GM19193 (cell line): ENCODE data around the gene TAF11L12.
"Not testable (repeated sequence)": the region's sequence is repeated elsewhere in the genome, so short reads cannot be mapped to it uniquely, and the experiment has no call there.

Experiments
- POLR2A ChIP-seq: IDR thresholded peaks from 4 replicates; pipeline ENCODE4 v1.6.1; 2011; ENCODE audit not compliant: insufficient read depth, insufficient read length; ENCODE audit errors: extremely low read depth

Gene TAF11L12

GRCh38 chr5:17610092-17610491, at the start of gene TAF11L12:
TSS of gene TAF11L12 (plus strand) at chr5:17610392.
- TF ChIP-seq POLR2A: not testable (repeated sequence)

- not testable (repeated sequence) for TF ChIP-seq POLR2A
Observed at GRCh38 chr5:17585658-17586057, 24.5 kb upstream of the TAF11L12 start, which contains the start of gene TAF11L7. TSS of gene TAF11L7 (minus strand) at chr5:17585758.

GRCh38 chr5:17590860-17591259, 19.3 kb upstream of the TAF11L12 start, which contains the start of gene TAF11L8:
TSS of gene TAF11L8 (minus strand) at chr5:17590960.
- TF ChIP-seq POLR2A: not testable (repeated sequence)

GRCh38 chr5:17594255-17594654, 15.9 kb upstream of the TAF11L12 start, which contains the start of gene TAF11L9:
TSS of gene TAF11L9 (minus strand) at chr5:17594394.
- TF ChIP-seq POLR2A: not testable (repeated sequence)

GRCh38 chr5:17597728-17598127, 12.5 kb upstream of the TAF11L12 start, which contains the start of gene TAF11L10:
TSS of gene TAF11L10 (minus strand) at chr5:17597828.
- TF ChIP-seq POLR2A: not testable (repeated sequence)

GRCh38 chr5:17603880-17604279, 6.3 kb upstream of the TAF11L12 start, which contains the start of gene TAF11L11:
TSS of gene TAF11L11 (plus strand) at chr5:17604183.
- TF ChIP-seq POLR2A: not testable (repeated sequence)

GRCh38 chr5:17604951-17605350, 5.2 kb upstream of the TAF11L12 start:
- TF ChIP-seq POLR2A: no peak

GRCh38 chr5:17614872-17615605, 4.8 kb downstream of the TAF11L12 start:
- TF ChIP-seq POLR2A: no peak

- TF ChIP-seq POLR2A: no peak
Observed at GRCh38 chr5:17619354-17619753, 9.2 kb downstream of the TAF11L12 start.

GRCh38 chr5:17620627-17621026, 10.4 kb downstream of the TAF11L12 start:
- no peak for TF ChIP-seq POLR2A

- no peak for TF ChIP-seq POLR2A
Observed at GRCh38 chr5:17625686-17626085, 15.5 kb downstream of the TAF11L12 start.

- TF ChIP-seq POLR2A: not testable (repeated sequence)
Observed at GRCh38 chr5:17631788-17632187, 21.6 kb downstream of the TAF11L12 start, which contains the start of gene TAF11L13. TSS of gene TAF11L13 (plus strand) at chr5:17632088.

- TF ChIP-seq POLR2A: no peak
Observed at GRCh38 chr5:17634160-17634559, 24.0 kb downstream of the TAF11L12 start, which contains the start of gene TAF11L14. TSS of gene TAF11L14 (plus strand) at chr5:17634460.

- no peak for TF ChIP-seq POLR2A
Observed at GRCh38 chr5:17655921-17656320, 45.7 kb downstream of the TAF11L12 start.
